Neural progenitor cell (in vitro differentiated cells): Measurements from ENCODE around the gene FAM72C.
"Not testable (repeated sequence)": the region's sequence is repeated elsewhere in the genome, so short reads cannot be mapped to it uniquely, and the experiment has no call there.

Source experiments
- EZH2 ChIP-seq: fragments of 200-600 bp; sonication (generic); IDR thresholded peaks from 2 replicates; pipeline ENCODE4 v1.6.1; 2017; ENCODE audit warnings: antibody characterized with exemption, mild to moderate bottlenecking, moderate library complexity
- EZH2phosphoT487 ChIP-seq: fragments of 200-600 bp; sonication (generic); IDR thresholded peaks from 2 replicates; pipeline ENCODE4 v1.6.1; 2017; ENCODE audit warnings: antibody characterized with exemption
- TF ChIP-seq, protein P1 (sequence below): fragments of 200-600 bp; sonication (generic); IDR thresholded peaks from 2 replicates; pipeline ENCODE4 v1.5.1; 2017; ENCODE audit warnings: antibody characterized with exemption, mild to moderate bottlenecking

DNA sequence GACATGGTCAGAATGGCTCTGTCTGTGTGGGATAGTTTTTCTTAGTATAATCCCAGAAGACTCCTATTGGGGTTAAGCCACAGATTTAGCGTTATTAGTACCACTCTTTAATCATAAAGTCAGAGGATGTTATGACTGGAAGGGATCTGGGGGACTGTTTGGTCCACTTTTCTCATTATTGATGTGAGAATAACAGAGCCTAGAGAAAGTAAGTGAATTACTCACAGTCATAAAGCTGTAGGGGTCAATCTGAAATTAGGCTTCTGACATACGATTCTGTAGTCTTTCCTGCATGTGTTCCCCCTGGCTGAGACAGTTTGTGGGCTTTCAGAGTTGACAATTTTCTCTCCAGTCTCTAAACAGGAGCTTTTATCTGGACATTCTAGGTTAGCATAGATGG is 47.3 kb upstream of the FAM72C start:
- TF ChIP-seq, protein P1, sequence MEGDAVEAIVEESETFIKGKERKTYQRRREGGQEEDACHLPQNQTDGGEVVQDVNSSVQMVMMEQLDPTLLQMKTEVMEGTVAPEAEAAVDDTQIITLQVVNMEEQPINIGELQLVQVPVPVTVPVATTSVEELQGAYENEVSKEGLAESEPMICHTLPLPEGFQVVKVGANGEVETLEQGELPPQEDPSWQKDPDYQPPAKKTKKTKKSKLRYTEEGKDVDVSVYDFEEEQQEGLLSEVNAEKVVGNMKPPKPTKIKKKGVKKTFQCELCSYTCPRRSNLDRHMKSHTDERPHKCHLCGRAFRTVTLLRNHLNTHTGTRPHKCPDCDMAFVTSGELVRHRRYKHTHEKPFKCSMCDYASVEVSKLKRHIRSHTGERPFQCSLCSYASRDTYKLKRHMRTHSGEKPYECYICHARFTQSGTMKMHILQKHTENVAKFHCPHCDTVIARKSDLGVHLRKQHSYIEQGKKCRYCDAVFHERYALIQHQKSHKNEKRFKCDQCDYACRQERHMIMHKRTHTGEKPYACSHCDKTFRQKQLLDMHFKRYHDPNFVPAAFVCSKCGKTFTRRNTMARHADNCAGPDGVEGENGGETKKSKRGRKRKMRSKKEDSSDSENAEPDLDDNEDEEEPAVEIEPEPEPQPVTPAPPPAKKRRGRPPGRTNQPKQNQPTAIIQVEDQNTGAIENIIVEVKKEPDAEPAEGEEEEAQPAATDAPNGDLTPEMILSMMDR = not testable (repeated sequence)
- TF ChIP-seq EZH2, EZH2phosphoT487: not testable (repeated sequence)
